ENCODE data around the gene TPGS1. TPM values are rescaled to one million over a fixed set of nuclear protein-coding genes. Genes with fewer than 3 reads are reported as not detected.

Gene TPGS1
- total and polyA plus RNA-seq, 2 of the 8 experiments (the other 6 are each of a cell fraction or from before 2014, with no cell fraction given), result 9.1 to 10.6 TPM

DNA sequence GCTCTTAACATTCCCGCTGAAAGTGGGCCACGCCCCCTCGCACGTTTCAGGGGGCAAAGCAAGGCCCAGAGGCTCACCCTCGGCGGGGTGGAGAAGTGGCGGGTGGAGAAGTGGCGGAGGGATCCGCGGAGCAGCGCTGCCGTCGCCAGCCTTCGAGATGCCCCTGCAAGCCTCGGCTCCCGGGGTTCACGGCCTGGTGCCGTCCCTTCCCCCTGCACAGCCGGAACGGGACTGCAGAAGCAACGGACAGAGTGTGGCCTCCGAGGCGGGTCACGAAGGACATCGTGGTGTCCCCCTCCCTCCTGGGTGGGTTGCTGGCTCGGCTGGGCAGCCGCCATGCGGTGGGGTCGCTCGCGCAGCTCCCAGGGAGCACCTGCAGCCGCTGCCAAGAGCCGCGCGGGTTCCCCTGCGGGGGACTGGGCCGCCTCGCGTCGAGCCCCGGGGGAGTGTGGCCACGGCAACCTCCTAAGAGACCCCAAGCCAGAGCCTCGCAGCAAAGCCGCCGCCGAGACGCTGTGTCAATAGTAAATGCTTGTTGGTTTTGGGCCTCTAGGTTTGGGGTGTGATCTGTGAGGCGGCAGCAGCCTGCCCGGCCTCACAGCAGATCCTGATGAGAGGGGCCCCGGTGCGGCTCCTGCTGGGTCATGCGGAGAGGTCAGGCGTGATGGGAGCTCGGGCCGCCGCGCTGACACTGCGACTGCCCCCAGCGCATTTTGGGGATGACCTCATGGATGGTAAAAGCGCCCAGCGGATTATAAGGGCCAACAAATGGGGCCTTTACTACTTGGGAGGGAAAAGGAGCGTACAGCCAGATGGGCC, 5.5 kb downstream of the TPGS1 start:
- Histone ChIP-seq H3K79me1 (ENCODE audit: low read depth, low read length) (peaks cover 5% of the 10 kb centered on the region; the same call in 1 of the 2 replicates), H4K5ac (ENCODE audit: insufficient read length, low read depth, low read length) (no peak overlapping the region), H2AFZ (ENCODE audit: low read length) (no peak overlapping the region), H3K4ac (replicated peaks; ENCODE audit: insufficient read length, low read depth, low read length) (no peak overlapping the region), H3K4me3 (ENCODE audit: extremely low read depth in 1 of 4, insufficient read depth in 2 of 4, low read depth in 3 of 4, low read length in 4 of 4) (no peak overlapping the region), H3K36me3 (ENCODE audit: control insufficient read depth in 2 of 4, insufficient read depth in 4 of 4, low read length in 3 of 4) (peaks cover 0 to 6% (median 3%) of the 10 kb centered on the region in 4 experiments; a peak in 3 of 8 replicates), H2AK5ac (ENCODE audit: low read depth, low read length) (peak overlapping the region; percentile 75; the same call in 1 of the 2 replicates), H3K9ac (replicated peaks in 1 of 4; ENCODE audit: extremely low read depth in 1 of 4, low read depth in 3 of 4, low read length in 3 of 4) (no peak overlapping the region), H3K14ac (ENCODE audit: insufficient read length) (no peak overlapping the region), H3K18ac (ENCODE audit: extremely low read depth, low read length) (no peak overlapping the region; the same call in 1 of the 2 replicates), H3K79me2 (ENCODE audit: control insufficient read depth in 1 of 2, insufficient read depth in 2 of 2, low read length in 2 of 2) (no peaks in the 10 kb centered on the region), H2BK15ac (ENCODE audit: low read length) (no peak overlapping the region), H2BK120ac (replicated peaks; ENCODE audit: low read depth, low read length) (no peak overlapping the region), H3K4me2 (ENCODE audit: insufficient read depth in 1 of 2, low read depth in 2 of 2, low read length in 2 of 2) (no peak overlapping the region), H3K56ac (replicated peaks; ENCODE audit: insufficient read length, low read depth, low read length) (no peak overlapping the region), H3K4me1 (replicated peaks in 1 of 4; ENCODE audit: control insufficient read depth in 3 of 4, insufficient read depth in 4 of 4, low read length in 3 of 4) (peaks cover 0 to 14% (median 9%) of the 10 kb centered on the region in 4 experiments; a peak in 5 of 7 replicates), H2BK5ac (ENCODE audit: low read depth, low read length) (no peak overlapping the region), H3K23me2 (ENCODE audit: low read depth, low read length) (peaks cover 8% of the 10 kb centered on the region; the same call in 1 of the 2 replicates), H4K20me1 (replicated peaks in 1 of 2; ENCODE audit: control insufficient read depth in 1 of 2, insufficient read depth in 2 of 2, low read length in 2 of 2) (peaks cover 0 to 13% of the 10 kb centered on the region in 2 experiments), H3K23ac (ENCODE audit: insufficient read length) (no peak overlapping the region), H4K8ac (ENCODE audit: extremely low read depth, insufficient read depth, low read length) (no peak overlapping the region), H3K27ac (ENCODE audit: low read depth, low read length) (no peak overlapping the region), H2BK12ac (ENCODE audit: low read depth, low read length) (no peak overlapping the region; the same call in 1 of the 2 replicates), H2BK20ac (ENCODE audit: low read length) (no peak overlapping the region), H3K9me3 (ENCODE audit: insufficient read depth in 2 of 2, low read depth in 1 of 2, low read length in 1 of 2) (no peaks in the 10 kb centered on the region; a peak in 2 of 4 replicates), H3K27me3 (replicated peaks in 1 of 4; ENCODE audit: control insufficient read depth in 3 of 4, extremely low read depth in 1 of 4, insufficient read depth in 3 of 4, low read length in 3 of 4) (no peaks in the 10 kb centered on the region), H4K91ac (replicated peaks; ENCODE audit: insufficient read length, low read length) (no peak overlapping the region)
- TF ChIP-seq BCL11A (IDR thresholded peaks at IDR 0.05; ENCODE audit: low read depth in 2 of 2, low read length in 2 of 2), result no peak
- TF ChIP-seq, protein P1, sequence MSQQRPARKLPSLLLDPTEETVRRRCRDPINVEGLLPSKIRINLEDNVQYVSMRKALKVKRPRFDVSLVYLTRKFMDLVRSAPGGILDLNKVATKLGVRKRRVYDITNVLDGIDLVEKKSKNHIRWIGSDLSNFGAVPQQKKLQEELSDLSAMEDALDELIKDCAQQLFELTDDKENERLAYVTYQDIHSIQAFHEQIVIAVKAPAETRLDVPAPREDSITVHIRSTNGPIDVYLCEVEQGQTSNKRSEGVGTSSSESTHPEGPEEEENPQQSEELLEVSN (IDR thresholded peaks at IDR 0.05), result 0 out of 2 replicates have a peak, but pooled peaks have one; percentile 16
- DNase-seq (ENCODE audit: low read depth in 1 of 2, low spot score in 2 of 2), result peak in 1 of 2 experiments; percentile 59
- POLR2A ChIA-PET (ENCODE audit: partially characterized antibody), result interaction anchor here (0.9 kb wide), 1 partner anchor 57 kb away, joined by 4 read pairs; no protein-coding TSS in a partner anchor
- no peak for FAIRE-seq
- WGBS, 2 experiments (ENCODE audit: extremely low coverage in 1 of 2, insufficient coverage in 1 of 2, insufficient read length in 1 of 2, insufficient replicate concordance in 2 of 2, low coverage in 1 of 2, low lambda C conversion rate in 2 of 2, missing lambda C conversion rate in 1 of 2), result 91% methylated on average over 53 of the region's 62 CpGs; no CpG with 5 or more reads in 1 of the 2 experiments
- CTCF ChIA-PET (ENCODE audit: partially characterized antibody), result interaction anchor here (3.0 kb wide), 1 partner anchor 20 kb away, joined by 26 read pairs; the partner anchor contains the start of gene CDC34
